Type B pancreatic cell (in vitro differentiated cells): ENCODE data around the gene RAB6A. TPM values are rescaled to one million over a fixed set of nuclear protein-coding genes. Genes with fewer than 3 reads are reported as not detected.
A peak's percentile ranks its signal among the peaks of the same experiment; 100 is the strongest.

ENCODE experiments used
- DNase-seq: peaks from one replicate; pipeline ENCODE4 v3.0.0; 2021; ENCODE audit warnings: mixed read lengths; ENCODE audit not compliant: unreplicated experiment; ENCODE audit errors: extremely low spot score
- H3K27ac Mint-ChIP-seq: 2 replicates; pipeline ENCODE4 v1.8.0; 2021; ENCODE audit warnings: mild to moderate bottlenecking, mixed read lengths
- H3K27me3 Mint-ChIP-seq: 2 replicates; pipeline ENCODE4 v1.8.0; 2021; ENCODE audit warnings: mixed read lengths
- H3K36me3 Mint-ChIP-seq: 2 replicates; pipeline ENCODE4 v1.8.0; 2021; ENCODE audit warnings: mixed read lengths
- H3K4me1 Mint-ChIP-seq: one replicate; pipeline ENCODE4 v1.8.0; 2021; ENCODE audit warnings: mixed read lengths; ENCODE audit not compliant: unreplicated experiment
- H3K4me3 Mint-ChIP-seq: 2 replicates; pipeline ENCODE4 v1.8.0; 2021; ENCODE audit warnings: mild to moderate bottlenecking, mixed read lengths
- H3K9me3 Mint-ChIP-seq: 2 replicates; pipeline ENCODE4 v1.8.0; 2021; ENCODE audit warnings: mixed read lengths
- CTCF ChIP-seq: fragments of 200-600 bp; sonication (generic); conservative IDR thresholded peaks from 2 replicates; pipeline ENCODE4 v1.5.0; 2021; ENCODE audit warnings: antibody characterized with exemption, mild to moderate bottlenecking
- total RNA-seq: library from RNA; stranded (reverse); gene quantifications from 2 replicates; pipeline ENCODE4 v1.2.1, GENCODE V29; 2021; ENCODE audit warnings: low replicate concordance

Gene RAB6A
- total RNA-seq, 1 donor from 2014 or later, result 86.7 TPM

- DNase-seq, result no peak
- Mint-ChIP-seq H3K4me1 (peaks cover 18% of the 10 kb centered on the region), H3K27me3 (peaks cover 5% of the 10 kb centered on the region), H3K36me3 (no peaks in the 10 kb centered on the region), H3K27ac (no peak overlapping the region), H3K9me3 (no peaks in the 10 kb centered on the region), H3K4me3 (no peak overlapping the region)
- no peak for TF ChIP-seq CTCF
Measured at GRCh38 chr11:73656985-73657384, 103.9 kb downstream of the RAB6A start.

GRCh38 chr11:73655686-73656085, 105.2 kb downstream of the RAB6A start:
- no peak for TF ChIP-seq CTCF
- peaks cover 24% of the 10 kb centered on the region for H3K4me1 Mint-ChIP-seq
- no peaks in the 10 kb centered on the region for H3K9me3 Mint-ChIP-seq
- H3K4me3 Mint-ChIP-seq, result no peak overlapping the region
- H3K36me3 Mint-ChIP-seq, result no peaks in the 10 kb centered on the region
- no peaks in the 10 kb centered on the region for H3K27me3 Mint-ChIP-seq
- no peak overlapping the region for H3K27ac Mint-ChIP-seq
- no peak for DNase-seq

- no peak for TF ChIP-seq CTCF
- Mint-ChIP-seq H3K27ac (peak overlapping the region; percentile 40), H3K27me3 (no peaks in the 10 kb centered on the region), H3K9me3 (no peaks in the 10 kb centered on the region), H3K4me3 (no peak overlapping the region), H3K4me1 (peaks cover 24% of the 10 kb centered on the region), H3K36me3 (no peaks in the 10 kb centered on the region)
- no peak for DNase-seq
Measured at GRCh38 chr11:73654482-73655021, 106.3 kb downstream of the RAB6A start.

- H3K4me3 Mint-ChIP-seq, result no peak overlapping the region
- no peak overlapping the region for H3K27ac Mint-ChIP-seq
- no peak for TF ChIP-seq CTCF
- no peaks in the 10 kb centered on the region for H3K9me3 Mint-ChIP-seq
- no peaks in the 10 kb centered on the region for H3K36me3 Mint-ChIP-seq
- no peak for DNase-seq
- peaks cover 29% of the 10 kb centered on the region for H3K4me1 Mint-ChIP-seq
- H3K27me3 Mint-ChIP-seq, result no peaks in the 10 kb centered on the region
Measured at GRCh38 chr11:73653996-73654395, 106.9 kb downstream of the RAB6A start.

- TF ChIP-seq CTCF, result no peak
- H3K27ac Mint-ChIP-seq, result no peak overlapping the region
Measured at GRCh38 chr11:73652856-73653559, 107.9 kb downstream of the RAB6A start.

More at GRCh38 chr11:73652856-73653559, 107.9 kb downstream of the RAB6A start:
- Mint-ChIP-seq H3K27me3 (no peaks in the 10 kb centered on the region), H3K4me1 (peaks cover 36% of the 10 kb centered on the region), H3K4me3 (peak overlapping the region; percentile 41), H3K36me3 (no peaks in the 10 kb centered on the region), H3K9me3 (no peaks in the 10 kb centered on the region)
- DNase-seq, result no peak
